H1 (cell line): ENCODE results near the gene FANCE. TPM values are rescaled to one million over a fixed set of nuclear protein-coding genes. Genes with fewer than 3 reads are reported as not detected.

Source experiments
- CTCF ChIA-PET: fragments of 300-600 bp; sonication (Branson Sonifier 250); formaldehyde crosslinking; loops from one replicate; lab custom pipeline; 2021; ENCODE audit not compliant: partially characterized antibody; lab: Charles Lee
- POLR2A ChIA-PET: fragments of 300-600 bp; sonication (Branson Sonifier 250); formaldehyde crosslinking; loops from one replicate; lab custom pipeline; 2021; ENCODE audit warnings: inconsistent platforms; ENCODE audit not compliant: partially characterized antibody; lab: Charles Lee
- DNase-seq, 2 experiments: peaks; one replicate each; pipeline versions ENCODE4 v3.0.0 to v3.0.0-alpha.2; 2010 to 2022; ENCODE audit warnings: low spot score in 2 of 2, low read depth in 1 of 2, mixed read lengths in 1 of 2
- FAIRE-seq: peaks from 2 replicates; lab custom pipeline; 2011; peaks lifted over from hg19 to GRCh38; lab: Jason Lieb, UNC
- H2AFZ ChIP-seq: 2 replicates; pipeline ENCODE4 v1.8.1; 2012; ENCODE audit warnings: low read length, inconsistent platforms
- H2AK5ac ChIP-seq: 2 replicates; pipeline ENCODE4 v1.6.1; 2013; ENCODE audit warnings: low read depth, low read length
- H2BK120ac ChIP-seq: replicated peaks from 2 replicates; pipeline ENCODE3; 2013; ENCODE audit warnings: low read depth, low read length, inconsistent platforms
- H2BK12ac ChIP-seq: 2 replicates; pipeline ENCODE4 v1.6.1; 2013; ENCODE audit warnings: low read depth, low read length
- H2BK15ac ChIP-seq: 2 replicates; pipeline ENCODE4 v1.6.1; 2013; ENCODE audit warnings: low read length
- H2BK20ac ChIP-seq: 2 replicates; pipeline ENCODE4 v1.6.1; 2013; ENCODE audit warnings: low read length
- H2BK5ac ChIP-seq: 2 replicates; pipeline ENCODE4 v1.6.1; 2013; ENCODE audit warnings: low read depth, low read length
- H3K14ac ChIP-seq: 2 replicates; pipeline ENCODE4 v1.6.1; 2013; ENCODE audit warnings: inconsistent platforms; ENCODE audit not compliant: insufficient read length
- H3K18ac ChIP-seq: 2 replicates; pipeline ENCODE4 v1.6.1; 2013; ENCODE audit warnings: low read length; ENCODE audit errors: extremely low read depth
- H3K23ac ChIP-seq: 2 replicates; pipeline ENCODE4 v1.6.1; 2013; ENCODE audit warnings: inconsistent platforms; ENCODE audit not compliant: insufficient read length
- H3K23me2 ChIP-seq: 2 replicates; pipeline ENCODE4 v1.6.1; 2013; ENCODE audit warnings: low read depth, low read length
- H3K27ac ChIP-seq: 2 replicates; pipeline ENCODE4 v1.6.1; 2011; ENCODE audit warnings: low read depth, low read length, inconsistent platforms
- H3K27me3 ChIP-seq, 4 experiments: replicated peaks in 1 of 4; 1 replicate in 1 of 4; 2 replicates in 3 of 4; pipeline versions ENCODE4 v1.6.1 to v1.8.1; 2011 to 2013; ENCODE audit warnings: low read length in 3 of 4, mild to moderate bottlenecking in 3 of 4, inconsistent platforms in 2 of 4, mixed read lengths in 2 of 4, moderate library complexity in 1 of 4; ENCODE audit not compliant: control insufficient read depth in 3 of 4, insufficient read depth in 3 of 4; ENCODE audit errors: extremely low read depth in 1 of 4
- H3K36me3 ChIP-seq, 4 experiments: 2 replicates each; pipeline versions ENCODE4 v1.6.1 to v1.8.1; 2011 to 2013; ENCODE audit warnings: mild to moderate bottlenecking in 4 of 4, low read length in 3 of 4, moderate library complexity in 2 of 4, control low read depth in 1 of 4, inconsistent platforms in 1 of 4; ENCODE audit not compliant: insufficient read depth in 4 of 4, control insufficient read depth in 2 of 4
- H3K4ac ChIP-seq: replicated peaks from 2 replicates; pipeline ENCODE3; 2013; ENCODE audit warnings: low read length, low read depth, mixed read lengths, inconsistent platforms; ENCODE audit not compliant: insufficient read length
- H3K4me1 ChIP-seq, 4 experiments: replicated peaks in 1 of 4; 1 replicate in 1 of 4; 2 replicates in 3 of 4; pipeline versions ENCODE4 v1.6.1 to v1.8.1; 2011 to 2013; ENCODE audit warnings: low read length in 3 of 4, inconsistent platforms in 2 of 4, mixed read lengths in 1 of 4; ENCODE audit not compliant: insufficient read depth in 4 of 4, control insufficient read depth in 3 of 4
- H3K4me2 ChIP-seq, 2 experiments: 2 replicates each; pipeline versions ENCODE4 v1.6.1 to v1.8.1; 2011 to 2013; ENCODE audit warnings: low read depth in 2 of 2, low read length in 2 of 2, control low read depth in 1 of 2, inconsistent platforms in 1 of 2, mild to moderate bottlenecking in 1 of 2; ENCODE audit not compliant: insufficient read depth in 1 of 2
- H3K4me3 ChIP-seq, 4 experiments: fragments of 200-600, 300-600 bp in 1 of 4; sonication (generic), shearing (Covaris generic), sonication (Bioruptor Twin) in 1 of 4; 2 replicates each; pipeline versions ENCODE4 v1.5.1 to v1.8.1; 2011 to 2016; ENCODE audit warnings: low read length in 4 of 4, low read depth in 3 of 4, control low read depth in 2 of 4, inconsistent platforms in 2 of 4, mild to moderate bottlenecking in 2 of 4, mixed read lengths in 1 of 4, moderate library complexity in 1 of 4; ENCODE audit not compliant: insufficient read depth in 2 of 4; ENCODE audit errors: extremely low read depth in 1 of 4
- H3K56ac ChIP-seq: replicated peaks from 2 replicates; pipeline ENCODE3; 2013; ENCODE audit warnings: low read depth, mild to moderate bottlenecking, mixed read lengths, low read length, inconsistent platforms; ENCODE audit not compliant: insufficient read length
- H3K79me1 ChIP-seq: 2 replicates; pipeline ENCODE4 v1.6.1; 2013; ENCODE audit warnings: low read depth, low read length, control low read depth
- H3K79me2 ChIP-seq, 2 experiments: 2 replicates each; pipeline versions ENCODE4 v1.6.1 to v1.8.1; 2012 to 2013; ENCODE audit warnings: low read length in 2 of 2, mild to moderate bottlenecking in 2 of 2, inconsistent platforms in 1 of 2; ENCODE audit not compliant: insufficient read depth in 2 of 2, control insufficient read depth in 1 of 2
- H3K9ac ChIP-seq, 4 experiments: replicated peaks in 1 of 4; 1 replicate in 1 of 4; 2 replicates in 3 of 4; pipeline versions ENCODE4 v1.6.1 to v1.8.1; 2011 to 2013; ENCODE audit warnings: low read depth in 3 of 4, low read length in 3 of 4, control low read depth in 2 of 4, mild to moderate bottlenecking in 2 of 4, moderate library complexity in 2 of 4, inconsistent platforms in 1 of 4; ENCODE audit errors: extremely low read depth in 1 of 4
- H3K9me3 ChIP-seq, 2 experiments: 2 replicates each; pipeline versions ENCODE4 v1.6.1 to v1.8.1; 2012 to 2013; ENCODE audit warnings: mild to moderate bottlenecking in 2 of 2, moderate library complexity in 2 of 2, control low read depth in 1 of 2, inconsistent platforms in 1 of 2, low read depth in 1 of 2, low read length in 1 of 2, mixed read lengths in 1 of 2; ENCODE audit not compliant: insufficient read depth in 2 of 2
- H4K20me1 ChIP-seq, 2 experiments: replicated peaks in 1 of 2; 2 replicates each; pipeline versions ENCODE3 to v1.8.1; 2011 to 2013; ENCODE audit warnings: inconsistent platforms in 2 of 2, low read length in 2 of 2, mild to moderate bottlenecking in 1 of 2; ENCODE audit not compliant: insufficient read depth in 2 of 2, control insufficient read depth in 1 of 2
- H4K5ac ChIP-seq: 2 replicates; pipeline ENCODE4 v1.6.1; 2013; ENCODE audit warnings: low read length, low read depth, mixed read lengths, inconsistent platforms; ENCODE audit not compliant: insufficient read length
- H4K8ac ChIP-seq: 2 replicates; pipeline ENCODE4 v1.8.0; 2013; ENCODE audit warnings: mild to moderate bottlenecking, moderate library complexity, low read length, inconsistent platforms; ENCODE audit not compliant: insufficient read depth; ENCODE audit errors: extremely low read depth
- H4K91ac ChIP-seq: replicated peaks from 2 replicates; pipeline ENCODE3; 2013; ENCODE audit warnings: low read length, mixed read lengths, inconsistent platforms; ENCODE audit not compliant: insufficient read length
- WGBS, 2 experiments: shearing (Covaris generic) in 1 of 2; methylation state at CpG; one replicate each; pipeline versions ENCODE4 v1.1.6 to v1.1.7; 2013 to 2015; ENCODE audit warnings: low lambda C conversion rate in 2 of 2, mixed read lengths in 2 of 2, inconsistent platforms in 1 of 2, low coverage in 1 of 2, missing lambda C conversion rate in 1 of 2; ENCODE audit not compliant: insufficient replicate concordance in 2 of 2, insufficient coverage in 1 of 2, insufficient read length in 1 of 2; ENCODE audit errors: extremely low coverage in 1 of 2, missing lambda C conversion rate in 1 of 2; 5-methylcytosine and 5-hydroxymethylcytosine counted together
- polyA plus RNA-seq, 7 experiments: library from polyadenylated mRNA; depleted of rRNA in 3 of 7; stranded (reverse) in 5 of 7; unstranded in 2 of 7; fragments of >200 nt in 5 of 7; fragments of 200-250 nt in 2 of 7; gene quantifications; 1 replicate in 5 of 7; 2 replicates in 1 of 7; 4 replicates in 1 of 7; pipeline versions ENCODE4 v1.2.1 to v1.2.3, GENCODE V29; 2011 to 2013; ENCODE audit warnings: missing spikeins in 2 of 7, mixed read lengths in 2 of 7
- total RNA-seq: library from RNA; stranded (reverse); fragmentation: NEBNext Ultra II Directional; extraction: Animal tissue kit (Norgen Biotek cat#: 25700); gene quantifications from 2 replicates; pipeline ENCODE4 v1.2.1, GENCODE V29; 2021

FANCE gene
- total and polyA plus RNA-seq, 2 of the 8 experiments (the other 6 are each of a cell fraction or from before 2014, with no cell fraction given): 16.1 to 17.0 TPM

DNA sequence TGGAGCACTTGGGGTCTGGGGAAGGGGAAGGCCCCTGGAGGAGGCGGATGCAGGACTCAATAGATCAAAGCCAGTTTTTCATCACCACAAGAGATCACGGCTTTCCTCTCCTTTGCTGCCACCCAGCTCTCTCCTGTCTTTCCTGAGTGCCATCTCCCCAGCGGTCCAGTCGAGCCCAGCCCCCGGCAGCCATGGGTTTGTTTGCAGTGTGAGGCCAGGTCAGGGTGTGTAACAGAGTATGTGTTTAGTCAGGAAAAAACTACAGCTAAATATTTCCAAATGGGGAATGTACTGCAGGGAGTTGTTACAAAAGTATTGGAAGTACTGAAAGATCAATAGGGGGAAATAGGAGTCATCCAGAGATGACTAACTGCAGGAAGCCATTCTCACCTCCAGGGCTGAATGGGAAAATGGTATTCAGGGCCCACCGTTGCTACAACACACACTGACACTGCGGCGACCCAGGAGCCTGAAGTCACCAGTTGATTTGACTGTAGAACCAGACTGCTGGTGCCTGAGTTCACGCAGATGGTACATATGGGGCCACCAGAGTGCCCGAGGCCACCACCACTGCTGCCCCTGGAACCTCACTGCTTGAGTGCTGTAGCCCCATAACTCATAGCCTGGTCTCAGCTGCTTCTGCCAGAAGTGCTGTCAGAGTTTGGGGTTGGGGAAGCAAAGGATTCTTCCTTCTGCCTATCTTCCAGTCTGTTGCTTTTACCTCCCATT lies 23.6 kb upstream of the FANCE start:
- no peak for FAIRE-seq
- CTCF ChIA-PET: interaction anchor here (0.6 to 15.8 kb wide), 12 partner anchors 9 to 142 kb away, joined by 3 to 138 read pairs (median 6); partner anchors contain the start of gene PPARD
- H4K5ac ChIP-seq: no peak overlapping the region

More for the DNA sequence above, 23.6 kb upstream of the FANCE start:
- no peaks in the 10 kb centered on the region for H3K9me3 ChIP-seq
- no peak overlapping the region for H3K4me3 ChIP-seq
- no peak overlapping the region for H3K14ac ChIP-seq
- POLR2A ChIA-PET: interaction anchor here (1.0 to 2.0 kb wide), 5 partner anchors 8 to 93 kb away, joined by 3 to 6 read pairs (median 3); no protein-coding TSS in a partner anchor
- H3K79me1 ChIP-seq: no peaks in the 10 kb centered on the region
- DNase-seq: no peak
- no peak overlapping the region for H3K4ac ChIP-seq
- peak overlapping the region; percentile 55; the same call in 1 of the 2 replicates for H2BK12ac ChIP-seq
- no peaks in the 10 kb centered on the region for H4K20me1 ChIP-seq
- H2AFZ ChIP-seq: no peak overlapping the region
- no peak overlapping the region for H4K8ac ChIP-seq
- H2BK5ac ChIP-seq: peak overlapping the region; percentile 55
- H3K4me2 ChIP-seq: 0 out of 4 replicates have a peak overlapping the region, but pooled peaks of 1 of the 2 experiments have one; percentile 7
- no peak overlapping the region for H3K9ac ChIP-seq
- H2AK5ac ChIP-seq: peak overlapping the region; percentile 67; the same call in 1 of the 2 replicates
- H2BK15ac ChIP-seq: peak overlapping the region; percentile 40; the same call in 1 of the 2 replicates
- 68% methylated on average over 10 of the region's 10 CpGs; no CpG with 5 or more reads in 1 of the 2 experiments for WGBS, 2 experiments
- H3K23ac ChIP-seq: no peak overlapping the region
- peak overlapping the region; percentile 17 for H4K91ac ChIP-seq
- no peaks in the 10 kb centered on the region for H3K23me2 ChIP-seq
- no peaks in the 10 kb centered on the region for H3K27me3 ChIP-seq
- H3K18ac ChIP-seq: peak overlapping the region; percentile 28; the same call in 1 of the 2 replicates
- no peak overlapping the region for H3K56ac ChIP-seq
- no peak overlapping the region for H2BK120ac ChIP-seq
- no peak overlapping the region for H3K27ac ChIP-seq
- 0 out of 8 replicates have a peak, but pooled peaks cover 0 to 4% (median 0%) of the 10 kb centered on the region in 4 experiments for H3K36me3 ChIP-seq
- H3K4me1 ChIP-seq: peaks cover 6 to 28% (median 16%) of the 10 kb centered on the region in 4 experiments
- no peak overlapping the region; the same call in 1 of the 2 replicates for H2BK20ac ChIP-seq
- H3K79me2 ChIP-seq: no peaks in the 10 kb centered on the region
